Activated T-helper 1 cell treated with anti-CD3 and anti-CD28 coated beads, Interleukin-2, amount 50 U/mL, for 16 hours (primary cell): Measurements from ENCODE around the gene MINAR1.

ENCODE experiments used
- DNase-seq, 2 donors: peaks; one replicate each; pipeline ENCODE4 v3.0.0-alpha.2; 2020; ENCODE audit warnings: low read depth in 1 of 2, low spot score in 1 of 2

The MINAR1 gene

DNA sequence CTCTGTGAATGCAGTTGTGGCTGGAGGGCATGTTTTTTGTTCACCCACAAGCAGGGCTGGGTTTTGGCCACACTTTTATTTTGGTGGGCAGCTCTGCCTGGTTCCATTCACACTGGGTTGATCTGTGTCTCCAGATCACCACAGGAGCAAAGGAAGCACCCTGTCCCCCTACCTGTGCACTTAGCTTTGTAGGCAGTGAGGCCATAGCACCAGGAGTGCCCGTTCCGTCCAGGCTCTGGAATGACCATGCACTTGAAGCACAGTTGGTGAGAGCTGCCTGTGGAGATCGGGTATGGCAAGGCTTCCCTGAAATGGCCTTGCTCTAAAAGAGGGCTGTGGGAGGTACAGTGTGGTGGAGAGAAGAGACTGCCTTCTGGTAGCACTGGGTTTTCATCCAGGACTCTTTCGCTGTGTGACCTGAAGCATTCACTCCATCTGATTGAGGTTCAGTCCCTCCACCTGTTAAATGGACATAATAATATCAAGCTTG is 31.7 kb downstream of the MINAR1 start:
- no peak for DNase-seq

- no peak for DNase-seq
Measured at GRCh38 chr15:79466488-79466887, 34.4 kb downstream of the MINAR1 start.

GRCh38 chr15:79467865-79468586 is 35.9 kb downstream of the MINAR1 start:
- DNase-seq: no peak

GRCh38 chr15:79472446-79472845 is 40.3 kb downstream of the MINAR1 start:
- DNase-seq: no peak

GRCh38 chr15:79474252-79474651 is 42.1 kb downstream of the MINAR1 start:
- no peak for DNase-seq

DNA sequence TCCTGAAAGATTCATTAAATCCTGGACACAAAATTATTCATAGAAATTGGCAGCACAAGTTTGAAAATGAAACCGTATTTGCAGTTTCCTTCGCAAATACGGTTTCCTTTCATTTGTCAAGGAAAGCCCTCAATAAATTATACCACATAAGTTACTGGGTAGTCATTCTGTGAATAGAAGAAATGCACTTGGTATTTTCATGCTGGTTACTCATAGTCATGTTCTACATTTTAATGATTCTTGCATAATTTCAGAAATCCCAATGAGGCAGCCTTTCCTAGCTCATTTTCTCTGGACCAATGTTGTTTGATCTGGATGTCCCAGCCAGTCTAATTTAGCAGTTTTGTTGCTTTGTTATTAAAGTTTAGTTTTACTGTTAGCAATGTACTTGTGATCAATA is 43.2 kb downstream of the MINAR1 start:
- no peak for DNase-seq

DNA sequence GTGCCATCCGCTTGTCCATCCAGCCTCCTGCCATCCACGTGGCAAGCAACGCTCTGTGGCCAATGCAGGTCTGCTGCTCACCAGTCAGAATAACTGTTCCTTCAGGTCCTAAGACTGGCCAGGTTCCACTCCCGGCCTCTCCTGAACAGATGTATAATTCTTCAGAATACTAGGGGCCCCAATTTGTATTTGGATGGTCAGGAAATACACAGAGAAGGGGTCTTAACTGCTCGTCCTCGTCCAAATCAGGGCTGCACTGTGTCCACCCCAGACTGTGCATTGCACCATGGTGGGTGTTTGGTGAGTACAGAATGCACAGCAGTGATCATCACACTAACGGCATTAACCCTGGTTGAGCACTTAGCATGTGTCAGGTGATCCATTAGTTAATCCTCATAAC is 46.0 kb downstream of the MINAR1 start:
- DNase-seq: no peak

DNA sequence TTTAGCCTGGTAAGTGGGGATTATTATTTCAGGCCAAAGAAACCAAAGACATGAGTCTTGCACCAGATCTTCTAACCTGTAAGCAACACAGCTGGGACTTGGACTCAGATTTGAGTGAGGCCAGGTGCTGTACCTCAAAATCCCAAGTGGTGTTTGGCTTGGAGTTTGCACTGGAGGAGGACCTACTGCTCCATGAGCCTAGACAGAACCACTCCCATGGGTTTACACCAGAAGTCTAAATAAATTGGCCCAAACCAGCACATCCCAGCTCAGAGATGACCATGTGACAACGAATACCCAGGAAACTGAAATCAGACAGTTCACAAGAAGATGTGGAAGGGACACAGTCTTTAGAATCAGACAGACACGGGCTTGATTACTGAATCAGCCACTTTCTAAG is 47.5 kb downstream of the MINAR1 start:
- no peak for DNase-seq

GRCh38 chr15:79481793-79482192 is 49.7 kb downstream of the MINAR1 start:
- no peak for DNase-seq
